RWPE2 (cell line): Measurements from ENCODE around the gene KIAA0825.

Source experiments
- ATAC-seq: fragments of 200-7000 bp; cut with Tn5 transposase; 3 replicates; pipeline ENCODE4 v1.9.1; 2021; ENCODE audit warnings: low read depth
- DNase-seq: peaks from one replicate; pipeline ENCODE4 v3.0.0-alpha.2; 2020; ENCODE audit warnings: low spot score
- H3K27ac ChIP-seq: fragments of 450-650 bp; 2 replicates; pipeline ENCODE4 v1.5.1; 2017; ENCODE audit warnings: mild to moderate bottlenecking; ENCODE audit not compliant: poor library complexity, severe bottlenecking
- H3K27me3 ChIP-seq: fragments of 250-450 bp; sonication (Bioruptor Pico); 2 replicates; pipeline ENCODE4 v1.5.1; 2021; ENCODE audit warnings: mild to moderate bottlenecking, moderate library complexity; ENCODE audit not compliant: insufficient read depth, poor library complexity, severe bottlenecking
- H3K36me3 ChIP-seq: fragments of 250-450 bp; sonication (Bioruptor Pico); 2 replicates; pipeline ENCODE4 v1.5.1; 2020; ENCODE audit warnings: low read depth, mild to moderate bottlenecking, moderate library complexity
- H3K4me1 ChIP-seq: fragments of 250-450 bp; sonication (Bioruptor Pico); 2 replicates; pipeline ENCODE4 v1.5.1; 2021; ENCODE audit warnings: mild to moderate bottlenecking, moderate library complexity; ENCODE audit not compliant: insufficient read depth, poor library complexity, severe bottlenecking
- H3K4me3 ChIP-seq: fragments of 250-450 bp; sonication (Bioruptor Pico); 2 replicates; pipeline ENCODE4 v1.5.1; 2021; ENCODE audit warnings: mild to moderate bottlenecking, moderate library complexity; ENCODE audit not compliant: severe bottlenecking
- H3K9me3 ChIP-seq: fragments of 250-450 bp; sonication (Bioruptor Pico); 2 replicates; pipeline ENCODE4 v1.5.1; 2021; ENCODE audit warnings: mild to moderate bottlenecking, moderate library complexity; ENCODE audit not compliant: severe bottlenecking
- TF ChIP-seq, protein P1 (sequence below): fragments of 450-650 bp; IDR thresholded peaks from one replicate; pipeline ENCODE4 v1.5.1; 2017; ENCODE audit warnings: mild to moderate bottlenecking, moderate library complexity; ENCODE audit not compliant: poor library complexity, severe bottlenecking

KIAA0825 gene

DNA sequence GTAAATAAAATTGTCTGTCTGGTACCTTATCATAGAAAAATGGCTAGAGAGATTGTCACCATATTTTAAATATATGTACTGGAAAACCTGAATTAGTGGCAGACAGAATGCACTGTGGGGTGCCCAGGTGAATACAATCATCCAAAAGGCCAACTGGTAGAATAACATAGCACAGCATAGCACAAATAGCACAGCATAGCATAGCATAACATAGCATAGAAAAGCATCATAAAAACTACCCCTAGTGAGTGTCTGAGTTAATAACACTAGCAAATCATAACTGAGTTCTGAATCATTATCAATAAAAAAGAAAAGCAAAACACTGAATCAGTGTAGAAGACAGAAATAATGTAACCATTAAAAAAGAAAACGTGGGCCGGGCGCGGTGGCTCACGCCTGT is 102.3 kb downstream of the KIAA0825 start:
- Histone ChIP-seq H3K4me1 (peaks cover 3% of the 10 kb centered on the region), H3K4me3 (no peak overlapping the region), H3K27ac (no peak overlapping the region), H3K9me3 (no peaks in the 10 kb centered on the region), H3K27me3 (no peaks in the 10 kb centered on the region), H3K36me3 (no peaks in the 10 kb centered on the region)
- ATAC-seq, result no peak
- no peak for DNase-seq
- TF ChIP-seq, protein P1, sequence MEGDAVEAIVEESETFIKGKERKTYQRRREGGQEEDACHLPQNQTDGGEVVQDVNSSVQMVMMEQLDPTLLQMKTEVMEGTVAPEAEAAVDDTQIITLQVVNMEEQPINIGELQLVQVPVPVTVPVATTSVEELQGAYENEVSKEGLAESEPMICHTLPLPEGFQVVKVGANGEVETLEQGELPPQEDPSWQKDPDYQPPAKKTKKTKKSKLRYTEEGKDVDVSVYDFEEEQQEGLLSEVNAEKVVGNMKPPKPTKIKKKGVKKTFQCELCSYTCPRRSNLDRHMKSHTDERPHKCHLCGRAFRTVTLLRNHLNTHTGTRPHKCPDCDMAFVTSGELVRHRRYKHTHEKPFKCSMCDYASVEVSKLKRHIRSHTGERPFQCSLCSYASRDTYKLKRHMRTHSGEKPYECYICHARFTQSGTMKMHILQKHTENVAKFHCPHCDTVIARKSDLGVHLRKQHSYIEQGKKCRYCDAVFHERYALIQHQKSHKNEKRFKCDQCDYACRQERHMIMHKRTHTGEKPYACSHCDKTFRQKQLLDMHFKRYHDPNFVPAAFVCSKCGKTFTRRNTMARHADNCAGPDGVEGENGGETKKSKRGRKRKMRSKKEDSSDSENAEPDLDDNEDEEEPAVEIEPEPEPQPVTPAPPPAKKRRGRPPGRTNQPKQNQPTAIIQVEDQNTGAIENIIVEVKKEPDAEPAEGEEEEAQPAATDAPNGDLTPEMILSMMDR, result no peak

GRCh38 chr5:94508461-94509148 is 109.8 kb downstream of the KIAA0825 start:
- Histone ChIP-seq H3K27ac (no peak overlapping the region), H3K4me1 (no peaks in the 10 kb centered on the region), H3K36me3 (no peaks in the 10 kb centered on the region), H3K27me3 (no peaks in the 10 kb centered on the region), H3K4me3 (no peak overlapping the region), H3K9me3 (no peaks in the 10 kb centered on the region)
- DNase-seq (no peak), ATAC-seq (no peak)
- TF ChIP-seq, protein P1, result no peak

DNA sequence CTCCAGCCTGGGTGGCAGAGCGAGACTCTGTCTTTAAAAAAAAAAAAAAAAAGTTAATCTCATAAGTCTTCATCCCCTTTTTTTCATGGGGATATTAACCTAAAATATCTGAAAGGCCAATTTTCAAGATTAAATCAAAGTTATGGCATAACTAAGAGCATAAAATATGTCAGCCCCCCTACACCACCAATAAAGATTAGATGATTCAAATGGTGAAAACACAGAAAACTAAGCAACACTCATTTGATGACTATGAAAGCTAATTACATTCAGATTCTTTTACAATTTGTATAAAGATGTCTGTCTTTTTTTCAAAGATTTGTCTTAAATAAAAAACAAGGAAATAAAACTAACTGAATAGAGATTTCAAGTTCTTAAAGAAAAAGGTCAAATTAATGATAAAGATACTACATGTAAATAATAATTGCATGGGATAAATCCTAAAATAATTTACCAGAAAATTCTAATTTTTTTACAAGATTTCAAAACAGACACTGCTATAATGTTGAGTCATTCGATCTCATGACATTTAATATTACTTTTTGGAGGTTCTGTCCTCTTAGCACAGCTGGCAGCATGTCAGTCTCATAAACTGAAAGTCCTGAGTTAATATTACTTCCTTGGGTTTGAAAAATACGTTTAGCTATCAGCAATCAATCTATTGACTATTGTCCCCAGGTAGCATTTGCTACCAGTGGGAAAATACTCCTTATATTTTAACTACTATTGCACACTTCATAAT is 112.9 kb downstream of the KIAA0825 start:
- no peak overlapping the region for H3K4me3 ChIP-seq
- no peak overlapping the region for H3K27ac ChIP-seq
- no peaks in the 10 kb centered on the region for H3K4me1 ChIP-seq
- H3K27me3 ChIP-seq, result no peaks in the 10 kb centered on the region
- H3K9me3 ChIP-seq, result no peaks in the 10 kb centered on the region
- TF ChIP-seq, protein P1, result no peak
- ATAC-seq, result no peak
- no peak for DNase-seq
- H3K36me3 ChIP-seq, result no peaks in the 10 kb centered on the region

DNA sequence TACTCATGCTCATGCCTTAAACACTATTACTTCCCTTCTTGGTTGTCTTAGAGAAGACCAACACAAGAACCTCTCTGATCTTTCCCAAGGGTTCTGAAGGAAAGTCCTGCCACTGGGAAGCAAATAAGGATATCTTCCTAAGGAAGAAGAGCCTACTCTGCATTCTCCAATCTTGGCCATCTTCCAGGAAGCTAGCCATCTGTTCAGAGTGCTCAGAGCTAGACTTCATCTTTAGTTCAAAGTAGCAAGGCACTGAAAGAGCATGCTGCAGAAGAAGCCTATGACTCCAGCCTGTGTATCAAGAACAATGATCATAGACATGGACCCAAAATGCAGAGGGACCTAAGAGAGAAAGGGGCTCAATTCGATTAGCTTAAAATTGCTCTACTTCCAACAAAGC is 114.7 kb downstream of the KIAA0825 start:
- TF ChIP-seq, protein P1, result no peak
- H3K9me3 ChIP-seq, result no peaks in the 10 kb centered on the region
- H3K4me1 ChIP-seq, result no peaks in the 10 kb centered on the region
- H3K27me3 ChIP-seq, result no peaks in the 10 kb centered on the region
- no peak for DNase-seq
- H3K36me3 ChIP-seq, result no peaks in the 10 kb centered on the region
- H3K4me3 ChIP-seq, result no peak overlapping the region
- H3K27ac ChIP-seq, result no peak overlapping the region
- no peak for ATAC-seq

- Histone ChIP-seq H3K36me3 (no peaks in the 10 kb centered on the region), H3K27ac (no peak overlapping the region), H3K9me3 (no peaks in the 10 kb centered on the region), H3K27me3 (no peaks in the 10 kb centered on the region), H3K4me3 (no peak overlapping the region), H3K4me1 (no peaks in the 10 kb centered on the region)
- TF ChIP-seq, protein P1, result no peak
- ATAC-seq (no peak), DNase-seq (no peak)
Measured at GRCh38 chr5:94501365-94501764, 117.0 kb downstream of the KIAA0825 start.
